ENCODE results near the gene SPEM3. TPM values are rescaled to one million over a fixed set of nuclear protein-coding genes. Genes with fewer than 3 reads are reported as not detected.

The SPEM3 gene
- polyA plus RNA-seq, 1 experiment: not detected

DNA sequence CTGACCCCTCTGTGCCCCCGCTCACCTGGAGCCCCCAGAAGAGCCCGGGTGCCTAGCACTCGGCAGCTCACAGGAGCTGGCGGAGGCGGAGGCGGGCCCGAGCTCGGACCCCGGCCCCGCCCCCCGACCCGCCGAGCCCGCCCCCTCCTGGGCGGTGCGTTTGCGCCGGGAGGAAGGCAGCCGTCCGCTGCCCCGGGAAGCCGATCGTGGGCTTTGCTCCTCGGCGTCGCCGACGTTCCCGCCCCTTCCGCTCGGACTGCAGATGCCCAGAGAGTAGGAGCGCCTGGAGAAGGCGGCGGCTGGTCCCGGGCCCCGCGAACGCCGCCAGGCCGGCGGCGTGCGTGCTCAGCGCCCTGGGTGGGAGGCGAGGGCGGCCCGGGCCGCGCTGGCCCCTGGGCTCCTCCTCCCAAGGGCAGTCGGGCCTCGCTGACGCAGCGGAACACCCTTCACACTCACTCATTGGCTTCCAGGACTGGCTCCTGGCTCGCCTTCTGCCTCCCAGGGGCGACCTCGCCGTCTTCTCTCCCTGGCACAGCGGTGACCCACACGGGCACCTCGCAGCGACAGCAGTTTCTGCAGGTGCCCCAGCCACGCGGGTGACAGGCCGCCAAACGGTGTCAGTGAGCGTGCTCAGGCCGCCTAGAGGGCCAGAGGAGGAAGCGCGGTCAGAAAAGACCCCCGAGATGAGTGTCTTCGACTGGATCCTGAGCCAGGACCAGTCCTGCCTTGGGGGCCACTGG lies 34.0 kb upstream of the SPEM3 start, which contains the start of gene PLSCR3:
TSS of gene PLSCR3 (minus strand) at position 74 of the 740 bp plus-strand sequence. CDS start 415 bp downstream, outside the sequence.
- Histone ChIP-seq H3K4me3 (ENCODE audit: low read depth, low read length) (peak within 1 kb of the TSS; percentile 87), H3K27ac (ENCODE audit: low read depth, low read length) (peak within 1 kb of the TSS; percentile 93), H3K9me3 (ENCODE audit: control insufficient read depth, insufficient read depth, low read length) (no peaks in the 10 kb centered on the region; the same call in 1 of the 2 replicates), H3K27me3 (ENCODE audit: control insufficient read depth, insufficient read depth, low read length) (no peaks in the 10 kb centered on the region)
- POLR2A ChIA-PET: interaction anchor here (0.5 to 2.0 kb wide), 3 partner anchors 9 to 334 kb away, joined by 3 to 8 read pairs (median 4); partner anchors contain the start of gene TMEM256
- peak; percentile 51 for DNase-seq (ENCODE audit: low read depth, low spot score)
- peak; percentile 51 for TF ChIP-seq CTCF (IDR thresholded peaks at IDR 0.05; ENCODE audit: low read depth, low read length)
- CTCF ChIA-PET: interaction anchor here (0.5 to 2.4 kb wide), 5 partner anchors 9 to 140 kb away, joined by 3 to 7 read pairs (median 3); partner anchors contain the start of genes TMEM256 and TMEM95

DNA sequence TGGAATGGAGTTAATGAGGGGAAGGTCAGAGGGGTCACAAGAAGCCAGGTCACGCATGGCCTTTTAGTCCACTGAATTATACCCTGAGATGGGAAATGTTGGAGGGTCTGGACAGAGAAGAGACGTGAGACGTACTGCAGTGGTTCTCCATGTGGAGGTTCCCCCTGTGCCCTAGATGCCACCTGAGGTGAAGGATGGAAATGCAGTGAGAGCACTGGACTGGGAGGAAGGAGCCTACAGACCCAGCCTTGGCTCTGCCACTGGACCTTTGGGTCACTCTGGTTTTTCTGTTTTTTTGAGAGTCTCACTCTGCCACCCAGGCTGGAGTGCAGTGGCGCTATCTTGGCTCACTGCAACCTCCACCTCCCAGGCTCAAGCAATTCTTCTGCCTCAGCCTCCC lies 32.5 kb upstream of the SPEM3 start:
- H3K4me3 ChIP-seq (ENCODE audit: low read depth, low read length): no peak overlapping the region
- H3K27me3 ChIP-seq (ENCODE audit: control insufficient read depth, insufficient read depth, low read length): no peaks in the 10 kb centered on the region
- ChIA-PET POLR2A (no interaction called here), CTCF (no interaction called here)
- no peaks in the 10 kb centered on the region; the same call in 1 of the 2 replicates for H3K9me3 ChIP-seq (ENCODE audit: control insufficient read depth, insufficient read depth, low read length)
- no peak for TF ChIP-seq CTCF (IDR thresholded peaks at IDR 0.05; ENCODE audit: low read depth, low read length)
- DNase-seq (ENCODE audit: low read depth, low spot score): no peak
- H3K27ac ChIP-seq (ENCODE audit: low read depth, low read length): no peak overlapping the region

DNA sequence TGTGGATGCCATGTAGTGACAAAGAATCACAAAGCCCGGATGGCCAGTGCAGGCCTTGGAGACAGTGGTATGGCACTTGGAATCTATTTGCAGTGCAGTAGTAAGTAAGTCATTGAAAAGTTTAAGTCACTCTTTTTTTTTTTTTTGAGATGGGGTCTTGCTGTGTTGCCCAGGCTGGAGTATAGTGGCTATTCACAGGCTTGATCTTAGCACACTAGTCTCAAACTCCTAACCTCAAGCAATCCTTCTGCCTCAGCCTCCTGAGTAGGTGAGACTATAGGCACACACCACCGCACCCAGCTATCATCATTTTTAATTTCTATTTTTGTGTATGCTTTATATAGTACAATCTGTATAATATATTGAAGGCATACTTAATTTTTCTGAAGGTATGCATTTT lies 30.0 kb upstream of the SPEM3 start:
- POLR2A ChIA-PET: interaction anchor here (1.0 kb wide), 1 partner anchor 178 kb away, joined by 3 read pairs; no protein-coding TSS in a partner anchor
- CTCF ChIA-PET: interaction anchor here (1.6 kb wide), 1 partner anchor 43 kb away, joined by 6 read pairs; no protein-coding TSS in a partner anchor

GRCh38 chr17:7403043-7403726 lies 25.5 kb upstream of the SPEM3 start:
- Histone ChIP-seq H3K27ac (ENCODE audit: low read depth, low read length) (peak overlapping the region; percentile 61), H3K27me3 (ENCODE audit: control insufficient read depth, insufficient read depth, low read length) (no peaks in the 10 kb centered on the region), H3K4me3 (ENCODE audit: low read depth, low read length) (peak overlapping the region; percentile 87), H3K9me3 (ENCODE audit: control insufficient read depth, insufficient read depth, low read length) (no peaks in the 10 kb centered on the region)
- POLR2A ChIA-PET: interaction anchor here (0.6 to 1.9 kb wide), 12 partner anchors 8 to 507 kb away, joined by 3 to 20 read pairs (median 4); partner anchors contain the start of genes PLSCR3, POLR2A and SPEM2
- DNase-seq (ENCODE audit: low read depth, low spot score): no peak
- CTCF ChIA-PET: interaction anchor here (0.6 to 2.4 kb wide), 7 partner anchors 8 to 158 kb away, joined by 3 to 9 read pairs (median 3); partner anchors contain the start of gene SENP3
- TF ChIP-seq CTCF (IDR thresholded peaks at IDR 0.05; ENCODE audit: low read depth, low read length): no peak

More for the DNA sequence above, 30.0 kb upstream of the SPEM3 start:
- H3K27me3 ChIP-seq (ENCODE audit: control insufficient read depth, insufficient read depth, low read length): no peaks in the 10 kb centered on the region
- no peak overlapping the region for H3K4me3 ChIP-seq (ENCODE audit: low read depth, low read length)
- H3K9me3 ChIP-seq (ENCODE audit: control insufficient read depth, insufficient read depth, low read length): no peaks in the 10 kb centered on the region; the same call in 1 of the 2 replicates
- no peak for DNase-seq (ENCODE audit: low read depth, low spot score)
- no peak overlapping the region for H3K27ac ChIP-seq (ENCODE audit: low read depth, low read length)
- no peak for TF ChIP-seq CTCF (IDR thresholded peaks at IDR 0.05; ENCODE audit: low read depth, low read length)

Measured in AG04450 (cell line).